HEK293 (cell line): ENCODE measurements around the gene EFCAB14.

Source experiments
- CTCF ChIP-seq: fragments of 450-650 bp; formaldehyde crosslinking; IDR thresholded peaks from 2 replicates; pipeline ENCODE4 v1.5.1; 2016; ENCODE audit warnings: missing biosample characterization, missing genetic modification characterization
- FEZF1 ChIP-seq: fragments of 450-650 bp; formaldehyde crosslinking; IDR thresholded peaks from 2 replicates; pipeline ENCODE4 v1.5.1; 2016; ENCODE audit warnings: missing biosample characterization, missing genetic modification characterization
- GLIS1 ChIP-seq: fragments of 450-650 bp; formaldehyde crosslinking; IDR thresholded peaks from 2 replicates; pipeline ENCODE4 v1.5.1; 2016; ENCODE audit warnings: missing biosample characterization, missing genetic modification characterization
- HOXD13 ChIP-seq: sonication (generic); formaldehyde crosslinking; IDR thresholded peaks from 2 replicates; pipeline ENCODE4 v1.8.0; 2022; ENCODE audit warnings: missing genetic modification reagents, borderline replicate concordance
- KLF10 ChIP-seq: fragments of 450-650 bp; IDR thresholded peaks from 2 replicates; pipeline ENCODE4 v1.5.1; 2018; ENCODE audit warnings: missing biosample characterization, mild to moderate bottlenecking, missing genetic modification characterization
- KLF16 ChIP-seq: fragments of 450-650 bp; formaldehyde crosslinking; IDR thresholded peaks from 2 replicates; pipeline ENCODE4 v1.5.1; 2017; ENCODE audit warnings: missing biosample characterization, missing genetic modification characterization
- OVOL3 ChIP-seq: fragments of 450-650 bp; formaldehyde crosslinking; IDR thresholded peaks from 2 replicates; pipeline ENCODE4 v1.5.1; 2016; ENCODE audit warnings: missing biosample characterization, missing genetic modification characterization
- PATZ1 ChIP-seq: fragments of 450-650 bp; formaldehyde crosslinking; IDR thresholded peaks from 2 replicates; pipeline ENCODE4 v1.5.1; 2016; ENCODE audit warnings: missing biosample characterization, missing genetic modification characterization
- SP3 ChIP-seq: fragments of 450-650 bp; formaldehyde crosslinking; IDR thresholded peaks from 2 replicates; pipeline ENCODE4 v1.5.1; 2016; ENCODE audit warnings: missing biosample characterization, missing genetic modification characterization
- TSHZ1 ChIP-seq: fragments of 450-650 bp; formaldehyde crosslinking; IDR thresholded peaks from 2 replicates; pipeline ENCODE4 v1.5.1; 2016; ENCODE audit warnings: missing biosample characterization, missing genetic modification characterization, borderline replicate concordance
- WT1 ChIP-seq: fragments of 450-650 bp; formaldehyde crosslinking; IDR thresholded peaks from 2 replicates; pipeline ENCODE4 v1.5.1; 2016; ENCODE audit warnings: missing biosample characterization, missing genetic modification characterization
- ZBTB20 ChIP-seq: fragments of 450-650 bp; formaldehyde crosslinking; IDR thresholded peaks from 2 replicates; pipeline ENCODE4 v1.5.1; 2016; ENCODE audit warnings: missing biosample characterization, missing genetic modification characterization
- ZIC2 ChIP-seq: fragments of 450-650 bp; formaldehyde crosslinking; IDR thresholded peaks from 2 replicates; pipeline ENCODE4 v1.5.1; 2016; ENCODE audit warnings: missing biosample characterization, missing genetic modification characterization
- ZNF146 ChIP-seq: fragments of 450-650 bp; formaldehyde crosslinking; IDR thresholded peaks from 2 replicates; pipeline ENCODE4 v1.5.1; 2016; ENCODE audit warnings: missing biosample characterization, missing genetic modification characterization
- ZNF155 ChIP-seq: fragments of 450-650 bp; formaldehyde crosslinking; IDR thresholded peaks from 2 replicates; pipeline ENCODE4 v1.5.1; 2016; ENCODE audit warnings: missing biosample characterization, missing genetic modification characterization
- ZNF280C ChIP-seq: fragments of 450-650 bp; formaldehyde crosslinking; IDR thresholded peaks from 2 replicates; pipeline ENCODE4 v1.5.1; 2016; ENCODE audit warnings: missing biosample characterization, missing genetic modification characterization
- ZNF335 ChIP-seq: fragments of 450-650 bp; formaldehyde crosslinking; conservative IDR thresholded peaks from 2 replicates; pipeline ENCODE4 v1.5.1; 2016; ENCODE audit warnings: missing biosample characterization, missing genetic modification characterization
- ZNF354C ChIP-seq: fragments of 450-650 bp; formaldehyde crosslinking; IDR thresholded peaks from 2 replicates; pipeline ENCODE4 v1.5.1; 2016; ENCODE audit warnings: missing biosample characterization, missing genetic modification characterization, low read depth, borderline replicate concordance
- ZNF366 ChIP-seq: fragments of 450-650 bp; formaldehyde crosslinking; conservative IDR thresholded peaks from 2 replicates; pipeline ENCODE4 v1.5.1; 2016; ENCODE audit warnings: missing biosample characterization, missing genetic modification characterization
- ZNF416 ChIP-seq: fragments of 450-650 bp; formaldehyde crosslinking; IDR thresholded peaks from 2 replicates; pipeline ENCODE4 v1.5.1; 2016; ENCODE audit warnings: missing biosample characterization, missing genetic modification characterization
- ZNF473 ChIP-seq: fragments of 450-650 bp; formaldehyde crosslinking; IDR thresholded peaks from 2 replicates; pipeline ENCODE4 v1.5.1; 2017; ENCODE audit warnings: missing biosample characterization, missing genetic modification characterization
- ZNF510 ChIP-seq: fragments of 450-650 bp; formaldehyde crosslinking; IDR thresholded peaks from 2 replicates; pipeline ENCODE4 v1.5.1; 2018; ENCODE audit warnings: mild to moderate bottlenecking, missing genetic modification characterization, missing biosample characterization; ENCODE audit not compliant: insufficient replicate concordance
- ZNF549 ChIP-seq: fragments of 450-650 bp; IDR thresholded peaks from 2 replicates; pipeline ENCODE4 v1.5.1; 2018; ENCODE audit warnings: missing biosample characterization, missing genetic modification characterization, mild to moderate bottlenecking, inconsistent platforms, moderate library complexity
- ZNF623 ChIP-seq: fragments of 450-650 bp; formaldehyde crosslinking; IDR thresholded peaks from 2 replicates; pipeline ENCODE4 v1.5.1; 2016; ENCODE audit warnings: missing biosample characterization, missing genetic modification characterization
- ZNF654 ChIP-seq: fragments of 450-650 bp; formaldehyde crosslinking; IDR thresholded peaks from 2 replicates; pipeline ENCODE4 v1.5.1; 2016; ENCODE audit warnings: low read depth, missing biosample characterization, missing genetic modification characterization
- ZNF664 ChIP-seq: fragments of 450-650 bp; formaldehyde crosslinking; IDR thresholded peaks from 2 replicates; pipeline ENCODE4 v1.5.1; 2016; ENCODE audit warnings: missing biosample characterization, missing genetic modification characterization
- TF ChIP-seq, protein P1 (sequence below): fragments of 450-650 bp; IDR thresholded peaks from 2 replicates; pipeline ENCODE4 v1.5.1; 2018; ENCODE audit warnings: missing biosample characterization, mild to moderate bottlenecking, missing genetic modification characterization
- TF ChIP-seq, protein P2 (sequence below): fragments of 450-650 bp; formaldehyde crosslinking; optimal IDR thresholded peaks from 2 replicates; pipeline ENCODE3; 2016; ENCODE audit warnings: missing biosample characterization, mild to moderate bottlenecking, missing genetic modification characterization

Gene EFCAB14

DNA sequence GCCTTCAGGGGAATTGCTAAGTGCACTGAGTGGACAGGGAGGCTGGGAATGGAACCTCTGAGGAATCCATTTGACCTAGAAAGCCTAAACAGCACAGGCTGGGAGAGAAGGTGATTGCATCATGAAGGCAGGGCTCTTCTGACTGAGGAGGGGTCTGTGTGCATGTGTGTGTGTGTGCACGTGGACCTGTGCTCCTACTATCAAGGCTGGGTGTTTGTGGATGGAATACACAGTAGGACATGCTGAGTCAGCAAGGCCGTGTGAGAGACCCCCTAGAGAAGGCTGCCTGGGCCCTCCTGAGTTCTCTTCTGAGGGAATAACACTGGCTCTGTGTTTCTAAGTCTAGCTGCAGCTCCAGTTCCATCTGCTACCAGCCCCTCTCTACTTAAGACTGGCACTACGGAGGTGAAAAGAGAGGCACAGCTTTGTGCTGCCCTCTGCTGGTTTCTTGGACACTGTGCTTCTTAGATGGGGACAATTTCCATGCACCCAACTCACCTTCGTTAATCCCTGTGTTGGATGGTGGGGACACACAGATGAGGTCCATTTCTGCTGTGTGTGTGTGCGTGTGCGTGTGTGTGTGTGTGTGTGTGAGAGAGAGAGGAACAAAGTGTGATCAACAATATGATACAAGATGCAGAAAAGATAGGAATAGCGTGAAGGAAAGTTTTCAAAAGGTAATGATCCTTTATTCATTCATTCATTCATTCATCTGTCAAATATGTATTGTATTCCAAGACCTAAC lies 6.2 kb upstream of the EFCAB14 start (continued):
- TF ChIP-seq ZNF280C (no peak), ZNF473 (no peak), ZNF416 (no peak), ZNF664 (no peak), ZNF549 (no peak), ZNF146 (tag by site-specific recombination) (no peak), SP3 (tag by site-specific recombination) (no peak), KLF16 (tag by site-specific recombination) (no peak), PATZ1 (tag by site-specific recombination) (no peak), HOXD13 (no peak), KLF10 (tag by site-specific recombination) (no peak), ZNF623 (tag by site-specific recombination) (no peak), WT1 (tag by site-specific recombination) (no peak), ZNF354C (tag by site-specific recombination) (no peak), ZNF510 (tag by site-specific recombination) (no peak), CTCF (tag by site-specific recombination) (peak; percentile 89), FEZF1 (tag by site-specific recombination) (no peak), GLIS1 (0 out of 2 replicates have a peak, but pooled peaks have one; percentile 19), ZIC2 (tag by site-specific recombination) (0 out of 2 replicates have a peak, but pooled peaks have one; percentile 22), OVOL3 (no peak), ZNF654 (tag by site-specific recombination) (peak; percentile 96), ZNF335 (tag by site-specific recombination) (0 out of 2 replicates have a peak, but pooled peaks have one; percentile 15), ZNF155 (tag by site-specific recombination) (no peak), ZNF366 (no peak), TSHZ1 (tag by site-specific recombination) (no peak), ZBTB20 (tag by site-specific recombination) (0 out of 2 replicates have a peak, but pooled peaks have one; percentile 10)
- TF ChIP-seq, protein P1, sequence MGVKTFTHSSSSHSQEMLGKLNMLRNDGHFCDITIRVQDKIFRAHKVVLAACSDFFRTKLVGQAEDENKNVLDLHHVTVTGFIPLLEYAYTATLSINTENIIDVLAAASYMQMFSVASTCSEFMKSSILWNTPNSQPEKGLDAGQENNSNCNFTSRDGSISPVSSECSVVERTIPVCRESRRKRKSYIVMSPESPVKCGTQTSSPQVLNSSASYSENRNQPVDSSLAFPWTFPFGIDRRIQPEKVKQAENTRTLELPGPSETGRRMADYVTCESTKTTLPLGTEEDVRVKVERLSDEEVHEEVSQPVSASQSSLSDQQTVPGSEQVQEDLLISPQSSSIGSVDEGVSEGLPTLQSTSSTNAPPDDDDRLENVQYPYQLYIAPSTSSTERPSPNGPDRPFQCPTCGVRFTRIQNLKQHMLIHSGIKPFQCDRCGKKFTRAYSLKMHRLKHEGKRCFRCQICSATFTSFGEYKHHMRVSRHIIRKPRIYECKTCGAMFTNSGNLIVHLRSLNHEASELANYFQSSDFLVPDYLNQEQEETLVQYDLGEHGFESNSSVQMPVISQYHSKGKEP: no peak
- TF ChIP-seq, protein P2, sequence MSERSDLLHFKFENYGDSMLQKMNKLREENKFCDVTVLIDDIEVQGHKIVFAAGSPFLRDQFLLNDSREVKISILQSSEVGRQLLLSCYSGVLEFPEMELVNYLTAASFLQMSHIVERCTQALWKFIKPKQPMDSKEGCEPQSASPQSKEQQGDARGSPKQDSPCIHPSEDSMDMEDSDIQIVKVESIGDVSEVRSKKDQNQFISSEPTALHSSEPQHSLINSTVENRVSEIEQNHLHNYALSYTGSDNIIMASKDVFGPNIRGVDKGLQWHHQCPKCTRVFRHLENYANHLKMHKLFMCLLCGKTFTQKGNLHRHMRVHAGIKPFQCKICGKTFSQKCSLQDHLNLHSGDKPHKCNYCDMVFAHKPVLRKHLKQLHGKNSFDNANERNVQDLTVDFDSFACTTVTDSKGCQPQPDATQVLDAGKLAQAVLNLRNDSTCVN: no peak
